ENCODE data around the gene LGALS9C.
"Not testable (repeated sequence)": the region's sequence is repeated elsewhere in the genome, so short reads cannot be mapped to it uniquely, and the experiment has no call there.

LGALS9C gene

DNA sequence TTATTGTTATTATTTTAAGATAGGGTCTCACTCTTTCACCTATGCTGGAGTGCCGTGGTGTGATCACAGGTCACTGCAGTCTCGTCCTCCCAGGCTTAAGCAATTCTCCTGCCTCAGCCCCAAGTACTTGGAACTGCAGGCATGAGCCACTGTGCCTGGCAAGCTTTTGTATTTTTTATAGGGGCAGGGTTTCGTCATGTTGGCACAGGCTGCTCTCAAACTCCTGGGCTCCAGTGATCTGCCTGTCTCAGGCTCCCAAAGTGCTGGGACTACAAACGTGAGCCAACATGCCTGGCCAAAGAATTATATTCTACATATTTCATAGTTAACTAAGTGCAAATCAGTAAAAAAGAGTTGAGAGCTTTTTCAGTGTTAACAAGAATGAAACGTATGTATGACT, 65.6 kb downstream of the LGALS9C start:
- DNase-seq: not testable (repeated sequence)

GRCh38 chr17:18542907-18543306, 66.3 kb downstream of the LGALS9C start:
- DNase-seq: not testable (repeated sequence)
